ENCODE measurements around the gene KRT222.

GRCh38 chr17:40678902-40679522 lies 14.0 kb upstream of the KRT222 start:
- TF ChIP-seq POLR2A (IDR thresholded peaks at IDR 0.05) (no peak), CTCF (IDR thresholded peaks at IDR 0.05 in 4 of 5, conservative IDR thresholded peaks at IDR 0.05 in 1 of 5) (no peak)
